ENCODE results near the gene PARD3.
"Not testable (repeated sequence)": the region's sequence is repeated elsewhere in the genome, so short reads cannot be mapped to it uniquely, and the experiment has no call there.

PARD3 gene

GRCh38 chr10:34715511-34716187 is 99.4 kb downstream of the PARD3 start:
- CTCF ChIA-PET = no interaction called here
- no peak for TF ChIP-seq CTCF (conservative IDR thresholded peaks at IDR 0.05; ENCODE audit: low read depth)
- no peak for DNase-seq (ENCODE audit: low spot score)
- H3K27ac ChIP-seq = no peak overlapping the region
- POLR2A ChIA-PET (ENCODE audit: low non-redundant PET) = no interaction called here

- DNase-seq (ENCODE audit: low spot score) = peak; percentile 60
- TF ChIP-seq CTCF (conservative IDR thresholded peaks at IDR 0.05; ENCODE audit: low read depth) = no peak
- CTCF ChIA-PET = no interaction called here
- POLR2A ChIA-PET (ENCODE audit: low non-redundant PET) = no interaction called here
- no peak overlapping the region; the same call in 1 of the 2 replicates for H3K27ac ChIP-seq
These were observed 101.2 kb downstream of the PARD3 start for GRCh38 chr10:34713875-34714274.

- H3K27ac ChIP-seq = peak overlapping the region; percentile 75
- no peak for TF ChIP-seq CTCF (conservative IDR thresholded peaks at IDR 0.05; ENCODE audit: low read depth)
- no peak for DNase-seq (ENCODE audit: low spot score)
- CTCF ChIA-PET = no interaction called here
- POLR2A ChIA-PET (ENCODE audit: low non-redundant PET) = no interaction called here
These were observed 103.6 kb downstream of the PARD3 start for GRCh38 chr10:34711500-34711899.

- H3K27ac ChIP-seq = peak overlapping the region; percentile 75
- DNase-seq (ENCODE audit: low spot score) = peak; percentile 79
- no peak for TF ChIP-seq CTCF (conservative IDR thresholded peaks at IDR 0.05; ENCODE audit: low read depth)
- ChIA-PET POLR2A (ENCODE audit: low non-redundant PET) (no interaction called here), CTCF (no interaction called here)
These were observed 104.7 kb downstream of the PARD3 start for GRCh38 chr10:34710391-34710751.

GRCh38 chr10:34709637-34710390 is 105.3 kb downstream of the PARD3 start:
- TF ChIP-seq CTCF (conservative IDR thresholded peaks at IDR 0.05; ENCODE audit: low read depth) = no peak
- no peak for DNase-seq (ENCODE audit: low spot score)
- ChIA-PET CTCF (interaction anchor here (0.6 to 0.7 kb wide), 2 partner anchors 11 to 232 kb away, joined by 3 to 5 read pairs; no protein-coding TSS in a partner anchor), POLR2A (ENCODE audit: low non-redundant PET) (no interaction called here)
- 0 out of 2 replicates have a peak overlapping the region, but pooled peaks have one; percentile 31 for H3K27ac ChIP-seq

GRCh38 chr10:34707656-34708055 is 107.4 kb downstream of the PARD3 start:
- DNase-seq (ENCODE audit: low spot score) = no peak
- no peak for TF ChIP-seq CTCF (conservative IDR thresholded peaks at IDR 0.05; ENCODE audit: low read depth)
- H3K27ac ChIP-seq = no peak overlapping the region
- POLR2A ChIA-PET (ENCODE audit: low non-redundant PET) = no interaction called here
- CTCF ChIA-PET = no interaction called here

GRCh38 chr10:34706992-34707391 is 108.1 kb downstream of the PARD3 start:
- CTCF ChIA-PET = interaction anchor here (0.7 kb wide), 1 partner anchor 21 kb away, joined by 3 read pairs; no protein-coding TSS in a partner anchor
- H3K27ac ChIP-seq; POLR2A ChIA-PET (ENCODE audit: low non-redundant PET); DNase-seq (ENCODE audit: low spot score): not testable (repeated sequence)

Data from RWPE1 (cell line).